ENCODE data around the gene POMC.
"Not testable (repeated sequence)": the region's sequence is repeated elsewhere in the genome, so short reads cannot be mapped to it uniquely, and the experiment has no call there.

Gene POMC

GRCh38 chr2:25132299-25132635 lies 36.1 kb downstream of the POMC start:
- DNase-seq (ENCODE audit: low read depth) = no peak

DNA sequence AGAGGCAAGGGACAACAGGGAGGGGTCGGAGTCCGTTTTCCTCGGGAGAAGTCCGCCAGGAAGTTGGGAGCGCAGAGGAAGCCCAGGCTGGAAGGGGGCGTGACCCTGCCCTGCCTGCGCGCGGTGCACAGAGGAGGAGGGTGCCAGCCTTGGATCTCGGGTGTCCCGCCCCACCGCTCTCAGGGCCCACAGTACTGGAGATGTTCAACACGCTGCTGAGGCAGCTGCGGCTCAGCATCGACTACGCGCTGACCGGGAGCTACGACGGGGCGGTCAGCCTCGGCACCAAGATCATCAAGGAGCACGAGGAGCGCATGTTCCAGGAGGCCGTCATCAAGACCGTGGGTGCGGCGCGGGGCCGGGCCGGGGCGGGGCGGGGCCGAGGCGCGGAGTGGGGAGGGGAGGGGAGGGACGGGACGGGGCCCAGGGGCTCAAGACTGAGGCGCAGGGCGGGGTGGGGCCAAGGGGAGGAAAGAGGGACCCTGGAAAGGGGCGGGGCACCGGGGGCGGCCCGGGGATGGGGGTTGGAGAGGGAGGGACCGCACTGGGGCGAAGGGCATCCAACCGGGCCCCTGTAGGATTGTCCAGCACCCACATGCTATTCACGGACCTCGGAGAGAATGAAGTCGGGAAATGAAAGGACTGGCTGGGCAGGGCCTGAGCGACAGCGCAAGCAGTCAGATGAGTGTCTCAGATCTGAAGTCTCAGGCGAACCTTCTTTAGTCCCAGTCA lies 36.6 kb downstream of the POMC start:
- DNase-seq (ENCODE audit: low read depth) = no peak

GRCh38 chr2:25131253-25131566 lies 37.2 kb downstream of the POMC start:
- no peak for DNase-seq (ENCODE audit: low read depth)

DNA sequence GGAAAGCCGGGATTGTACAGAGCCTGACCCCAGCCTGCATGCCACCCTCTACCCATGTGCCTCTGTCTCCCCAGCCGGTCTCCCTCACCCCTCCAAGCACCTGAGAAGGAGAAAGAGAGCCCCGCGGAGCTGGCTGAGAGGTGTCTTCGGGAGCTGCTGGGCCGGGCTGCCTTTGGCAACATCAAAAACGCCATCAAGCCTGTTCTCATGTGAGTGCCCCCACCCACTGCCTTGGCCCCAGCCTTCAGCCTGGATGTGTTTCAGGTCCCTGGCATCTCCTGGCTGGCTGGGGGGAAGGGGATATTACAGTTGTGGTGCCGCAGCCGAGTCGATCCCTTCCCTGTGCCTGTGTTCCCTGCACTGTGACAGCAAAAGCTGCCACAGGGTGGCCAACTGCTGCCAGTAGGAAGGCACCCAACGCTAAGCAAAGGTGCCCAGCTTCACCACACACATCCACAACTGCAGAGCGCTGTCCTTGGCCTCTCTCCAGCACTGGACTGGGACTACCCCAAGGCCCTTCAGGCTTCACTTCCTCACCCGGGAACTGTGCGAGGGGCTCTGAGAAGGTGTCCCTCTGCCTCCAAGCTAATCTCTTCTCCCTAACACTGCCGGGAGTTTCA lies 38.4 kb downstream of the POMC start:
- DNase-seq (ENCODE audit: low read depth) = no peak

- DNase-seq (ENCODE audit: low read depth) = no peak
Measured at GRCh38 chr2:25127646-25128045, 40.7 kb downstream of the POMC start.

- not testable (repeated sequence) for DNase-seq (ENCODE audit: low read depth)
Measured at GRCh38 chr2:25127071-25127470, 41.3 kb downstream of the POMC start.

- DNase-seq (ENCODE audit: low read depth) = no peak
Measured at GRCh38 chr2:25125976-25126375, 42.4 kb downstream of the POMC start.

DNA sequence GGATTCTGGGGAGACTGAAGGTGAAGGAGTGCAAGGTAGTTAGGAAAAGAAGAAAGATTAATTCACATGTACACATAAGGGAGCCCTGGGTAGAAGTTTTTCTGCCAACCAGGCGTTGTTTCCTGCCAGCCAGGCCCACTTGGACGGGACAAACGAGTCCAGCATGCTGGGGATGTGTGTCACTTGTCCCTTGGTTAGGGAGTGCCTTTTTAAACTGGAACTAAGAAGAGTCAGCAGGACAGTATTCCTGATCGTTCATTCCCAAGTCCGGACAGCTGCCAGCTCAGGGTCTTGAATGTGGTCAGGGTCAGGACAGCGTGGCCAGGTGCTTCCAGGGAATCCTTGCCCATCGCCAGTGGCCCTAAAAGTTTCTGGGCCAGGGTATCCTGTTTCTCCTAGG lies 43.2 kb downstream of the POMC start:
- no peak for DNase-seq (ENCODE audit: low read depth)

DNA sequence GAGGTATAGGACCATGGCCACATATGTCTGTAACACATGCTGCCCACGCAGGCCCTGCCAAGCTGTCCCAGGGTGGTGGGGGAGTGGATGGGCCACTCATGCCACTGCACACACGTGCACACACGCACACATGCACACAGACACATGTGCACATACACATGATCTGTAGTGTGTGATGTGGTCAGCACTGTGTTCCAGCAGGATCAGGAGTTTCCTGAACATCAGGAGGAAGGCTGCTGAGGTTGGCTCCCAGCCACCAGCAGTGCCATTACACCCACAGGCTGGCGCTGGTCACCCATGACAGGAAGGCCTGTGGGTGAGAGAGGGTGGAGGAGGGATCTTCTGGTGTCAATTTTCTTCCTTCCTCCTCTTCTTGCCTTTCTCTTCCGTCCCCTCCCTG lies 44.7 kb downstream of the POMC start:
- no peak for DNase-seq (ENCODE audit: low read depth)

DNA sequence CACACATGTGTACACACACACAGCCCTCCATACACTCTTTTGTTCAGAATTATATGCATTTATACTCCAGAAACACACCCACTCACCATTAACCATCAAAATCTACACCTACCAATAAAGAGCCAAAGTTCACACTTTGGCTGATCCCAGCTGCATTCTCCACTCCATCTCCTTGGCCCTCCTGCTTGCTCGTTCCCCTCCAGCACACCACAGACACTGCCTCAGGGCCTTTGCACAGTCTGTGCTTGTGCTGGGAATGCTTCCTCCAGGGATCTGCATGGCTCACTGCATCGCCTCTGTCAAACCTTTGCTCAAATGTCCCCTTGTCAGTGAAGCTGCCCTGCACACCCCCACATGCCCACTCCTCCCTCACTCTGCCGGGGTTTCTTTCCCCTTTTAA lies 46.0 kb downstream of the POMC start:
- DNase-seq (ENCODE audit: low read depth) = no peak

DNA sequence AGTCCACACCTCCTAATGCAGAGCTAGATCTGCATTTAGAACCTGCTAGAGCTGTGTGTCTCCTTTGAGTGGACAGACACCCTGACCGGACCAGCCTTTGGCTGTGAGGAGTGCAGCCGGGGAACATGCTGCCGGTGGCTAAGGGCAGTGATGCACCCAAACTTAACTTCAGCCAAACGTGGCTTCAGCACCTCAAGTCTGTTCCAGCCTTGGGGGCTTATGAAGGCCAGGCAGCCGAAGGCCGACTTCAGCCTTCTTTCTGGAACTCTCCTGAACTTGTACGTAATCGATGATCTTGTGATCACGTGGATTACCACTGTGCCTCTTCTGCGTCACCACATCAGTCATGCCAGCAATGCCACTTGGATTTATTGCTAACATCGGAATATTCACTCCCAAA lies 49.1 kb downstream of the POMC start:
- DNase-seq (ENCODE audit: low read depth) = no peak

DNA sequence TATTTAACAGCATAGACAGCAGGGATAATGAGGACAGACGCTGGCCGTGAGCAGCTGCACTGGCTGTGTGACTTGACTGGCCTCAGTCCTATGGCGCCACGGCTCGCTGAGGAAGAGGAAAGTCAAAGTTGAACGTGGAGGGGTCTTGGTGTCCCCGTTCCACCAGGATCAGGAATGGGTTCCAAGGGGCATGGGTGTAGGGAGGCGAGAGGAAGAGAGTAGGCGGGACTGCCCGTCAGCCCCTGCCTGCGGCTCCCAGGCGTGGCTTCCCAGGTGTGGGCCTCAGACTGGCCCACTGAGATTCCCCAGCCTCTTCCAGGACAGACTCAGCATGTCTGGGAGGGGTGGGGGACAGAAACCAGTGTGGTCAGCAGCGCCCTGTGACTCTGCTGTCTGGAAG lies 51.4 kb downstream of the POMC start:
- DNase-seq (ENCODE audit: low read depth) = no peak

- no peak for DNase-seq (ENCODE audit: low read depth)
Measured at GRCh38 chr2:25115902-25116301, 52.5 kb downstream of the POMC start.

GRCh38 chr2:25115249-25115883 lies 53.0 kb downstream of the POMC start:
- DNase-seq (ENCODE audit: low read depth) = no peak

GRCh38 chr2:25112113-25112512 lies 56.3 kb downstream of the POMC start:
- DNase-seq (ENCODE audit: low read depth) = no peak

Data from CMK (cell line).